GM12875 (cell line): ENCODE data around the gene DLK1.

ENCODE experiments used
- H3K4me3 ChIP-seq: one replicate; pipeline ENCODE4 v1.5.1; 2011; ENCODE audit warnings: low read depth, low read length, control low read depth
- TF ChIP-seq, protein P1 (sequence below): IDR thresholded peaks from 2 replicates; pipeline ENCODE4 v1.5.1; 2011; ENCODE audit warnings: low read depth, mild to moderate bottlenecking, control low read depth, inconsistent platforms, low read length, moderate library complexity, borderline replicate concordance; ENCODE audit not compliant: insufficient read depth

Gene DLK1

GRCh38 chr14:100706860-100707259, 19.8 kb upstream of the DLK1 start:
- H3K4me3 ChIP-seq, result no peak overlapping the region
- TF ChIP-seq, protein P1, sequence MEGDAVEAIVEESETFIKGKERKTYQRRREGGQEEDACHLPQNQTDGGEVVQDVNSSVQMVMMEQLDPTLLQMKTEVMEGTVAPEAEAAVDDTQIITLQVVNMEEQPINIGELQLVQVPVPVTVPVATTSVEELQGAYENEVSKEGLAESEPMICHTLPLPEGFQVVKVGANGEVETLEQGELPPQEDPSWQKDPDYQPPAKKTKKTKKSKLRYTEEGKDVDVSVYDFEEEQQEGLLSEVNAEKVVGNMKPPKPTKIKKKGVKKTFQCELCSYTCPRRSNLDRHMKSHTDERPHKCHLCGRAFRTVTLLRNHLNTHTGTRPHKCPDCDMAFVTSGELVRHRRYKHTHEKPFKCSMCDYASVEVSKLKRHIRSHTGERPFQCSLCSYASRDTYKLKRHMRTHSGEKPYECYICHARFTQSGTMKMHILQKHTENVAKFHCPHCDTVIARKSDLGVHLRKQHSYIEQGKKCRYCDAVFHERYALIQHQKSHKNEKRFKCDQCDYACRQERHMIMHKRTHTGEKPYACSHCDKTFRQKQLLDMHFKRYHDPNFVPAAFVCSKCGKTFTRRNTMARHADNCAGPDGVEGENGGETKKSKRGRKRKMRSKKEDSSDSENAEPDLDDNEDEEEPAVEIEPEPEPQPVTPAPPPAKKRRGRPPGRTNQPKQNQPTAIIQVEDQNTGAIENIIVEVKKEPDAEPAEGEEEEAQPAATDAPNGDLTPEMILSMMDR, result no peak

GRCh38 chr14:100708425-100709288, 18.0 kb upstream of the DLK1 start:
- no peak overlapping the region for H3K4me3 ChIP-seq
- TF ChIP-seq, protein P1, result no peak

- TF ChIP-seq, protein P1, result no peak
- no peak overlapping the region for H3K4me3 ChIP-seq
Measured at GRCh38 chr14:100709289-100710284, 17.1 kb upstream of the DLK1 start.

GRCh38 chr14:100710391-100710790, 16.3 kb upstream of the DLK1 start:
- TF ChIP-seq, protein P1, result no peak
- H3K4me3 ChIP-seq, result no peak overlapping the region

DNA sequence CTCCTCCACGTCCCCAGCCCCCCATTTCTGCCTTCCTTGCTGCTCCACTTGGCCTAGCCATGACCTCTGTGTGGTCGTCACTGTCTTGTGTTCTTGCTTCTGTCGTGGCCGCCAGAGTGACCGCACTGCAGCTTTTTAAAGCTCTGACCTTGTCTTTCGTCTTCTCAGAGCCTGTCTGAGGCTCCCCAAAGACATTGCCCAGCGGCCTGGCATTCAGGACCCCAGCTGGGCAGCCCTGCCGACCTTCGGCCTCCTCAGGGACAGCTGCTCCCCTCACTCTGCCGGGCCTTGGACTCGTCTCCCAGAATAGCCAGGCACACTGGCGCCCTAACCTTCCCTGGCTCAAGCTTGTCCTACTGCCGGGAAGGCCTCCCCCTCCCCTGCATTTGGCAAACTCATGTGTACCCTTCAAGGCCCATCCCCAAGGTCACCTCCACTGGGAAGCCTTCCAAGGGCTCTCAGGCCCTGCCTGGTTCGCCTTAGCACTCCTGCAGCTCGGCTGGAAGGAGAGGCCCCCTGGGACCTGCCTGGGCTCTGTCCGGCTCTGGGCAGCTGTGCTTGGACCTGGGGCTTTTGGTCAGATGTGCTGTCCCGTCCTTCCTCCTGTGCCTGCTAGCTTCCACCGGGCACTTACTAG, 15.7 kb upstream of the DLK1 start:
- H3K4me3 ChIP-seq, result no peak overlapping the region
- TF ChIP-seq, protein P1, result no peak

- H3K4me3 ChIP-seq, result no peak overlapping the region
- TF ChIP-seq, protein P1, result no peak
Measured at GRCh38 chr14:100711493-100711892, 15.2 kb upstream of the DLK1 start.
